Ovary (tissue), 9 donors: ENCODE results near the gene ZNF500. TPM values are rescaled to one million over a fixed set of nuclear protein-coding genes. Genes with fewer than 3 reads are reported as not detected.

Source experiments
- DNase-seq, 5 donors: peaks; one replicate each; pipeline ENCODE4 v3.0.0-alpha.2; 2019 to 2020
- H3K27ac ChIP-seq, 2 donors: fragments of 200-600 bp; one replicate each; pipeline versions ENCODE4 v1.5.1 to v1.8.0; 2019 to 2022
- H3K27me3 ChIP-seq: fragments of 200-600 bp; one replicate; pipeline ENCODE4 v1.8.0; 2022
- H3K36me3 ChIP-seq: fragments of 200-600 bp; sonication (generic); one replicate; pipeline ENCODE4 v1.5.1; 2019
- H3K4me1 ChIP-seq: one replicate; pipeline ENCODE4 v1.8.1; 2013; ENCODE audit warnings: mild to moderate bottlenecking, moderate library complexity; ENCODE audit not compliant: insufficient read depth
- H3K4me3 ChIP-seq: fragments of 200-600 bp; sonication (generic); one replicate; pipeline ENCODE4 v1.5.1; 2017
- H3K9me3 ChIP-seq, 2 donors: fragments of 200-600 bp in 1 of 2; sonication (generic) in 1 of 2; one replicate each; pipeline versions ENCODE4 v1.5.1 to v1.8.1; 2013 to 2019; ENCODE audit warnings: mild to moderate bottlenecking in 1 of 2, moderate library complexity in 1 of 2
- EP300 ChIP-seq: sonication (generic); formaldehyde crosslinking; IDR thresholded peaks from one replicate; pipeline ENCODE4 v1.6.1; 2017; ENCODE audit warnings: antibody characterized with exemption
- POLR2A ChIP-seq: fragments of 450-650 bp; IDR thresholded peaks from one replicate; pipeline ENCODE4 v1.6.1; 2017; ENCODE audit warnings: antibody characterized with exemption, mild to moderate bottlenecking, moderate library complexity
- WGBS, 3 donors: extraction: QIAGEN DNeasy Blood & Tissue Kit in 1 of 3; methylation state at CpG; one replicate each; pipeline versions ENCODE4 v1.1.5 to v1.1.7; 2013 to 2017; 5-methylcytosine and 5-hydroxymethylcytosine counted together
- intact Hi-C, 4 donors: fragments of 100-400 bp; cut with DNase I; formaldehyde crosslinking; loops; one replicate each; pipeline versions ENCODE4 v1.11.0 to v1.15.1; 2022 to 2023
- polyA plus RNA-seq, 2 donors: library from polyadenylated mRNA; stranded (reverse); fragments of 200-250 nt in 1 of 2; fragments of 350-450 nt in 1 of 2; fragmentation: Illumina TruSeq in 1 of 2; extraction: RNeasy Lipid Tissue Mini Kit (QIAGEN cat#74804) in 1 of 2; gene quantifications; one replicate each; pipeline ENCODE4 v1.2.3, GENCODE V29; 2013 to 2014
- total RNA-seq, 7 donors: library from RNA; depleted of rRNA in 2 of 7; stranded (reverse); fragments of >200 nt in 2 of 7; fragmentation: NEBNext Ultra II Directional in 3 of 7; extraction: Animal tissue kit (Norgen Biotek cat#: 25700) in 3 of 7; gene quantifications; one replicate each; pipeline versions ENCODE4 v1.1.0 to v1.2.4, GENCODE V29; 2016 to 2023
- TF ChIP-seq, protein P1 (sequence below), 3 donors: fragments of 450-650 bp in 2 of 3; fragments of 200-600 bp in 1 of 3; IDR thresholded peaks; one replicate each; pipeline versions ENCODE4 v1.5.1 to v1.8.0; 2016 to 2022; ENCODE audit warnings: antibody characterized with exemption in 3 of 3, mild to moderate bottlenecking in 1 of 3
- donor health status: DM: no; HTN: no; CAD: no; lungs with moderate emphysema.
- donor health status: DM: no; HTN: no; CAD: no.
- donor health status: Bipolar disorder and iron deficiency.
- donor health status: DM: yes; HTN: yes; CAD: no.
- donor health status: DM: no; HTN: no; CAD: no.
- donor health status: DM: yes; HTN: yes; CAD: no.

ZNF500 gene
- total and polyA plus RNA-seq, 9 donors = 4.7 to 27.7 (median 22.1) TPM

DNA sequence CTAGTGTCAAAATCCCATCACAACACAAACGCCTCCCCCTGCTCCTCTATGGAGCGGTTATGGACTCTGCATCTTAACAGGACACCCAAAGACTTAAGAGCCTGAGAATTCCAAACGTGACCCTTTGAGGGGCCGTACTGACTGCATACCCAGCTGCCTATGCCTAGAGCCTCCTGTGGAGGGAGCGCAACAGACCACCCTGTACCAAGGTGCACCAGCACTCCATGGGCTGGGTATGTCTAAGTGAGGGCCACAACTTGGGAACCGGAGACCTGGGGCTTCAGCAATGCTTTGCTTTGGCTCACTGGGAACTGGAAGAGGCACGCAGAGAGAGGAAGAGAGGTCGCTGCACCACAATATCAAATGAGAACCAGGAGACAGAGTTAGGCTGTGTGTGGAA, 38.3 kb downstream of the ZNF500 start:
- intact Hi-C loops = loop anchor here in 1 of 4 donors (10.0 kb wide), 1 partner anchor 116 kb away; the partner anchor contains the start of genes GLYR1 and UBN1
- H3K36me3 ChIP-seq = no peaks in the 10 kb centered on the region
- 89 to 97% (median 94%) methylated on average over 8 of the region's 8 CpGs for WGBS, 3 donors

DNA sequence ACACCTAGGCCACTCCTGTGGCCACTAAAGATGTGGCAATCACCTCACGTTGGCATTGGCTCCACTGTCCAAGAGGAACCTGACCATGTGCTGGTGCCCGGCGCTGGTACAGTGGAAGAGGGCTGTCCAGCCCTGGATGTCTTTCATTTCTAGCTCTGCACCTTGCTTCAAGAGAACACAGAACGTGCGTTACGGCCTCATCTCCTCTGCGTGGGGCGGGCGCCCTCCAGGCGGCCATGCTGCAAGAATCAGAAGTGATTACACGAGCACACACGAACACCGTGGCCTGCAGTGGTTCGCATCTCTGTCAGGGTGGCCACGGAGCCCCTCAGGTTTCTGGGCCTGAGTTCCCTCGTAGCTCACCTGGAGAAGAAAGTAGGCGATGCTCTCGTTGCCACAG, 40.3 kb downstream of the ZNF500 start:
- no peaks in the 10 kb centered on the region for H3K4me1 ChIP-seq
- DNase-seq = no peak
- no peak overlapping the region for H3K4me3 ChIP-seq
- intact Hi-C loops = loop anchor here in 1 of 4 donors (10.0 kb wide), 1 partner anchor 118 kb away; the partner anchor contains the start of genes GLYR1 and UBN1
- H3K9me3 ChIP-seq = no peaks in the 10 kb centered on the region
- H3K27me3 ChIP-seq = no peaks in the 10 kb centered on the region
- H3K36me3 ChIP-seq = no peaks in the 10 kb centered on the region
- no peak overlapping the region for H3K27ac ChIP-seq
- TF ChIP-seq EP300 = no peak
- TF ChIP-seq POLR2A = no peak
- TF ChIP-seq, protein P1, sequence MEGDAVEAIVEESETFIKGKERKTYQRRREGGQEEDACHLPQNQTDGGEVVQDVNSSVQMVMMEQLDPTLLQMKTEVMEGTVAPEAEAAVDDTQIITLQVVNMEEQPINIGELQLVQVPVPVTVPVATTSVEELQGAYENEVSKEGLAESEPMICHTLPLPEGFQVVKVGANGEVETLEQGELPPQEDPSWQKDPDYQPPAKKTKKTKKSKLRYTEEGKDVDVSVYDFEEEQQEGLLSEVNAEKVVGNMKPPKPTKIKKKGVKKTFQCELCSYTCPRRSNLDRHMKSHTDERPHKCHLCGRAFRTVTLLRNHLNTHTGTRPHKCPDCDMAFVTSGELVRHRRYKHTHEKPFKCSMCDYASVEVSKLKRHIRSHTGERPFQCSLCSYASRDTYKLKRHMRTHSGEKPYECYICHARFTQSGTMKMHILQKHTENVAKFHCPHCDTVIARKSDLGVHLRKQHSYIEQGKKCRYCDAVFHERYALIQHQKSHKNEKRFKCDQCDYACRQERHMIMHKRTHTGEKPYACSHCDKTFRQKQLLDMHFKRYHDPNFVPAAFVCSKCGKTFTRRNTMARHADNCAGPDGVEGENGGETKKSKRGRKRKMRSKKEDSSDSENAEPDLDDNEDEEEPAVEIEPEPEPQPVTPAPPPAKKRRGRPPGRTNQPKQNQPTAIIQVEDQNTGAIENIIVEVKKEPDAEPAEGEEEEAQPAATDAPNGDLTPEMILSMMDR (IDR thresholded peaks at IDR 0.05) = no peak
- WGBS, 3 donors = 90 to 92% (median 91%) methylated on average over 18 of the region's 18 CpGs

More for the DNA sequence above, 38.3 kb downstream of the ZNF500 start:
- Histone ChIP-seq H3K27me3 (no peaks in the 10 kb centered on the region), H3K9me3 (no peaks in the 10 kb centered on the region), H3K27ac (no peak overlapping the region), H3K4me1 (peaks cover 2% of the 10 kb centered on the region), H3K4me3 (no peak overlapping the region)
- no peak for DNase-seq
- TF ChIP-seq, protein P1 (IDR thresholded peaks at IDR 0.05) = no peak
- TF ChIP-seq EP300 = no peak
- no peak for TF ChIP-seq POLR2A

DNA sequence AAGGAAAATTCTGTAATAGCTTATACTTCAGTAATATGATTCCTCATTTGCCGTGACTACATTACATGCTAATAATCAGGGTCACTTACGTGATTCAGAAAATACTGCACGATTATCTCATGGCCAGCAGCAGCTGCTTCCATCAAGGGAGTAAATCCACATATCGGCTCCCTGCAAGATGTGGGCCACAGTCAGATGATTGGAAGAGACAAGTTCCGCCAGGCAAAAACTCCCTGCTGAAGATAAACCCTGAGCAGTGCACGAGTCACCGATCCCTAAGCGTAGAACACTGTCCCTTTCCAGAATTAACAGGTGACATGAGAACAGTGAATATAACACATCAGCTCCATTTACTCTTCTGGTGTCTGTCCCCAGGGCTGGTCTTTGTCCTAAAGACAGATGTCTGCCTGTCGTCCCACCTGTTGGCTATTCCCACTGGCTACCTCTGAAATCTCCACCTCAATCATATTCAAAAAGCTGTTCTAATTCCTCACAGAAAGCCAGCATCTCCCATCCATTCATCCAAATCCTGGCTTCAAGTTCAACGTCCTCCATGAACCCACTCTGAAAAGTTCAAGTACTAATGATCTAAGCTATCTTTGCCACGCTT, 42.2 kb downstream of the ZNF500 start:
- no peak for DNase-seq
- H3K4me1 ChIP-seq = no peaks in the 10 kb centered on the region
- H3K9me3 ChIP-seq = no peaks in the 10 kb centered on the region
- H3K4me3 ChIP-seq = no peak overlapping the region
- TF ChIP-seq POLR2A = no peak
- TF ChIP-seq, protein P1 (IDR thresholded peaks at IDR 0.05) = no peak
- H3K27me3 ChIP-seq = no peaks in the 10 kb centered on the region
- 82 to 87% (median 83%) methylated on average over 11 of the region's 11 CpGs for WGBS, 3 donors
- no peaks in the 10 kb centered on the region for H3K36me3 ChIP-seq
- no peak overlapping the region for H3K27ac ChIP-seq
- intact Hi-C loops = loop anchor here in 1 of 4 donors (10.0 kb wide), 1 partner anchor 120 kb away; the partner anchor contains the start of genes GLYR1 and UBN1

DNA sequence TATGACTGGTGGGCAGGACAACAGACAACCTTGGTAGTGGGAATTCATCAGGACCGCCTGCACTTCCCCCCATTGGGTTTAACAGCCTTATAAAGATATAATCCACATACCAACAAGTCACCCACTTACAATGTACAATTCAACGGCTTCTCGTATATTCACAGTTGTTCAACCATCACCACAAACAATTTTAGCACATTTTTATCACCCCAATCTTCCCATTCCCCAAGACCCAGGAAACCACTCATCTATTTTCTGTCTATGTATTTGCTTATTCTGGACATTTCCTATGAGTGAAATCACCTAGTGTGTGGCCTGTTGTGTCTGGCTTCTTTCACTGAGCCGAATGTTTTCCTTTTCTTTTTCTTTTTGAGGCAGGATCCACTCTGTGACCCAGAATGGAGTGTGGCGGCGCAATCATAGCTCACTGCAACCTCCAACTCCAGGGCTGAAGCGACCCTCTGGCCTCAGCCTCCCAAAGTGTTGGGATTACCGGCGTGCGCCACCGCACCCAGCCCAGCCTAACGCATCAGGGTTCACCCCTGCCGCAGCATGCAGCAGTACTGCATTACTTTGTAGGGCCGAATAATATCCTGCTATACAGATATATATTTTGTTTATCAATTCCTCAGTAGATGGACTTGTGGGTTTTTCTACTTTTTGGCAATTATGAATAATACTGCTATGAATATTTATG, 43.7 kb downstream of the ZNF500 start:
- Histone ChIP-seq H3K27ac (no peak overlapping the region), H3K9me3 (no peaks in the 10 kb centered on the region), H3K4me3 (no peak overlapping the region), H3K27me3 (no peaks in the 10 kb centered on the region), H3K4me1 (no peaks in the 10 kb centered on the region), H3K36me3 (no peaks in the 10 kb centered on the region)
- DNase-seq = no peak
- TF ChIP-seq POLR2A (no peak), EP300 (no peak)
- TF ChIP-seq, protein P1 (IDR thresholded peaks at IDR 0.05) = no peak
- intact Hi-C loops = loop anchor here in 1 of 4 donors (10.0 kb wide), 1 partner anchor 122 kb away; the partner anchor contains the start of genes GLYR1 and UBN1
- WGBS, 3 donors = 94 to 95% (median 94%) methylated on average over 14 of the region's 14 CpGs
